GM19193 (cell line): ENCODE data around the gene ERFL.

Source experiments
- POLR2A ChIP-seq: IDR thresholded peaks from 4 replicates; pipeline ENCODE4 v1.6.1; 2011; ENCODE audit not compliant: insufficient read depth, insufficient read length; ENCODE audit errors: extremely low read depth

Gene ERFL

DNA sequence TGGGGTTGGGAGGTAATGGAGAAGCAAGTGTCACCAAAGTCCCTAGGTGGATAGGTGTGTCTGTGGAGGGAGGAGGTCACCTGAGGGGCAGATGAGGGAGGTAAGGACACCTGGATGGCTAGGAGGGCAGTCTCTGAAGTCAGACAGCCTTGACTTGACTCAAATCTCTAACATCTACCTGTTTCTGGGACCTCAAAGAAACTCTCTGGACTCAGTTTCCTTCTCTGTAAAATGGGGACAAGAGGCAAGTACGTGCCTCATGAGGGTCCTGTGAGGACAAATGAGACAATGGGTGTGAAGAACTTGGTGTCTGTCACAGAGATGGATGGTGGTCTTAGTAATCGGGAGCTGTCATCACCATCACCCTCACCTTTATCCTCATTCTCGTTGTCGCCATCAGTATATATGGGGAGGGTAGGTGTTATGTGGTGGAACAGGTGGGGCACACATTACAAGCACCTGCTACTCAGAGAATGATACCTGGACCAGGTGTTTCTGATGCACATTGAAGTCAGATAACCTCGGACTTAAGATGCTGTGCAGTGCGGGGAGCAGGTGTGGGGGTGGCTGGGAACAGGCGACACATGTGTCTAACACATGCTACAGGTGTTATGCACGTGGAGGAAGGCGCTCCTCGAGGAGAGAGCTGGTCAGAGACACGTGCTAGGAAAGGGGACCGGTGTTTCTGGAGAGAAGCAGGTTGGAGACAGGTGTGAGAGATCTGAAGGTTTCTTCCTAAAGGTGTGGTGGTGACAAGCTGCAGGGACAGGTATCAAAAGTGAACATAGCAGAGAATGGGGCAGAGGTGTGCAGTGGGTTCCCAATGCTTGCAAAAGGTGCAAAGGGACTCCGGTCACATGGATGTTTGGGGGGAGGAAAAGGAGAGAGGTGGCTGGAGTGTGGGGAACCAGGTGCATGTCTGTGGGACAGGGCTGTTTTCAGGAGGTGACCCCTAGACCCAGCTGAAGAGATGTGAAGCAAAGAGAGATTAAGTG, 3.8 kb downstream of the ERFL start:
- TF ChIP-seq POLR2A = no peak

DNA sequence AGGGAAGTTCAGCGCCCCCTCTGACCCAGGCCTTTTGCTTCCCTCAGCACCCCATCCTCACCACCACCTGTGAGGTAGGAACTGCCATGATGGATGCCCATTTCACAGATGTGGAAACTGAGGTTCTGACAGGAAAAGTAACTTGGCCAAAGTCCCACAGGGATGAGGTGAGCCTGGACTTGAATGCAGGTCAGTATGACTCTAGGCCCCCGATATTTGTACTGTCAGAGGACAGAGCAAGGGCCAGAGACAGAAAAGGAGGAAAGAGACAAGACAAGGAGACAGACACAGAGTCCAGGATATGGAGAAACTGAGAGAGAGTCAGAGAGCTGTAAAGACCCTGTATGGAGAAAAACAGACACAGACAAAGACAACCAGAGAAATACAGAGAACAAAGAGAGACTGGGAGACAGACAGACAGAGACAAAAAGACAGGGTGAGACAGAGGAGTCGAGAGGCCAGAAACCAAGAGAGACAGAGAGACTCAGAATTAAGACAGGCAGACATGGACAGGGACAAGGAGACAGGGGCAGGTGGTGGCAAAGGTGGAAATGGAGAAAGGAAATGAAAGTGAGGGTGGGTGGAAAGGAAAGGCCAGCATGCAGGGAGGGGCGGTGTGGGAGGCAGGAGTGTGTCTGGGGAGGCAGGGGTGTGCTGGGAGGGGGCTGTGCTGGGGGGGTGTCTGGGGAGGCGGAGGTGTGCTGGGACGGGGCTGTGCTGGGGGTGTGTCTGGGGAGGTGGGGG, 5.0 kb downstream of the ERFL start:
- no peak for TF ChIP-seq POLR2A

DNA sequence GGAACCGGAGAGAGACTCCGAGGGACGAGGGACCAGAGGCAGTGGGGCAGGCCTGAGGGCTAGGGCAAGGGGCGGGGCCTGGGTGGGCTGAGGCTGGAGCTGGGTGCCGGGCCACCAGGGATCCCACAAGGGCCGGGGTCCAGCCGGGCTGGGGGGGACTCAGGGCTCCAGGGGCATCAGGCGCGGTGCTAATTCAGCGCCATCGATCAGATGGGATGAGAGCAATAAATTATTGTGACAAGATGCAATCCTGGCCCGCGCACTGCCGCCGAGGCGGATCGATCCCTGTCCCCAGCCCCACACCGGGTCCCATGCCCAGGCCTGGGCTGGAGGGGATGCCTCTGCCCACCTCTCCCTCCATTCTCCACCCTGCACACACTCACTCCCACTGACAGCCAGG, 5.7 kb downstream of the ERFL start:
- no peak for TF ChIP-seq POLR2A

DNA sequence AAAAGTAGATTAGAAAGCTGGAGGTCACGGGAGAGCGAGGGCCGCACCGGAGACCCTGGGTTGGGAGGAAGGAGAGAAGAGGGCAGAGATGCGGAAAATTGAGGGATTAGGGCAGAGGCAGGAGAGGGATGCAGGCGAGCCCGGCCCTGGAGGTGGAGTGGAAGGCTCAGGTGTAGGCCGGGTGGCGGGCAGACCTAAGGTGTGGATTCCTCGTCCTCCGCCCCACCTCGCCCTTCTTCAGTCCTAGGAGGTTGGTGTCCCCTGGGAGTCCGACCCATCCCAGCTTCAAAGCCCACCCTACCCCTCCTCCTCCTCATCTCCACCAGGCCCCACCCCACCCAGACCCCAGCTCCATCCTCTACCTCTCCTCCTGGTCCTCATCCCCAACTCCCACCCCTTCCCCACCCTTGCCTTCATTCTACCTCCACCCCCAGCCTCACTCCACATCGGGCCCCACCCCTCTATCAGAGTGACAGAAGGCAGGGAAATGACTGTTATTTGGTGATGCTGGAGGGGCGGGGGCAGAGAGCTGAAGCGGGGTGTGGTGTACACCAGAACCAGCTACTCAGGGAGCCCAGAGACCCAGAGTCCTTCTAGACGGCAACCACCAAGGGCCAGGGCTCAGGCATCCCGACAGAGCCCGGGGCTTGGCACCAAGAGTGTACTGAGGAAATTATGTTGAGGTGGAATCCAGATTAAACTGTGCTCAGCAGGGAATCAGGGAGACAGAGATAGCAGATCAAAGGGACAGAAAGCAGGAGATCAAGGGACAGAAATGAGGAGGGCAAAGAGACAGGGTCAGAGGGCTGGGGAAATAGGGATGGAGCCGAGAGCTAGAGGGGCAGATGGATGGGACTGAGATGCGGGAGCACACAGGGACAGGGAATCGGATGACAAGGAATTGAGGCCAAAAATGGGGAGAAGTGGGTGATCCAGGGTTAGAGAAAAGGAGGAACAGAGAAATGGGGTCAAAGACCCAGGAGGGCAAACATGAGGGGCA, 6.4 kb downstream of the ERFL start:
- TF ChIP-seq POLR2A = no peak

DNA sequence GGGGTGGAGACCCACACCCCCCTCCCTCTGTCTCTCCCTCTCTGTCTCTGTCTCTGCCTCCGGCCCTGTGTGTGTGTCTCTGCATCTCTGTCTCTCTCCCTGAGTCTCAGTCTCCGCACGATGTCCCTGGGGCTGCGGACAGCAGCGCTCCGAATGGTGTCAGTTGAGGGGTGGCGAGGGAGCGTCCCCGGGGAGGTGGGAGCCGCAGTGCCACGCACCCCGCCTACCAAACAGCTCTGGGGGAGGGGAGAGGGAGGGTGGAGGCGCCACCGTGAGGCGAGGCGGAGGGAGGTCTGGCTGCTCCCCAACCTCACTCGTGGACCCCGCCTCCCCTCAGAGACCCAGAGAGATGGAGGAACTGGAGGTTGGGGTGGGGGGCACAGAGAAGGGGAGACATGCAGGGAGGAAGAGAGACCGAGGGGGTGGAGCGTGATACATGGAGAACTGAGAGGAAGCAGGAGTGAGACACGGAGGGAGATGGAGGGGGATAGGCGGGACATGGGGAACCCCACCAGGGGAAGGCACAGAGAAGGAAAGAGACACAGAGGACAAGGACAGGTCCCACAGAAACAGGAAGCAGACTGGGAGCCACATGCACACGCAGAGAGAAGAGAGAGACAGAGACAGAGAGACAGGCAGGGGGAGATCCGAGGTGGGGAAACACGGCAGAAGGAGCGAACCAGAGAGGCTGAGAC, 7.2 kb downstream of the ERFL start:
- no peak for TF ChIP-seq POLR2A

DNA sequence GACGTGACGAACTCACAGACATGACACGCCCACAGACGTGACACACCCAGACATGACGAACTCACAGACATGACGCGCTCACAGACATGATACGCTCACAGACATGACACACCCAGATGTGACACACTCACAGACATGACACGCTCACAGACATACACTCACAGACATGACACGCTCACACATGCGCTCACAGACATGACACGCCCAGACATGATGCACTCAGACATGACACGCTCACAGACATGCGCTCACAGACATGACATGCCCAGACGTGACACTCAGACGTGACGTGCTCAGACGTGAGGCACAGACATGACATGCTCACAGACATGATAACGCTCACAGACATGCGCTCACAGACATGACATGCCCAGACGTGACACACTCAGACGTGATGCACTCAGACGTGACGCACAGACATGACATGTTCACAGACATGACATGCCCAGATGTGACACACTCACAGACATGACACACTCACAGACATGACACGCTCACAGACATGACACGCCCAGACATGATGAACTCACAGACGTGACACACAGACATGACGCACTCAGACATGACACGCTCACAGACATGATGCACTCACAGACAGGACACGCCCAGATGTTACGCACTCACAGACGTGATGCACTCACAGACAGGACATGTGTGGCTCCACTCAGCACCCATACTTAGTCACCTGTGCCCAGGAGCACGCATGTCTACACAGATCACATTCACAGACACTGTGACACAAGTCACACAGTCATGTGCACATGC, 8.1 kb downstream of the ERFL start:
- TF ChIP-seq POLR2A = no peak

DNA sequence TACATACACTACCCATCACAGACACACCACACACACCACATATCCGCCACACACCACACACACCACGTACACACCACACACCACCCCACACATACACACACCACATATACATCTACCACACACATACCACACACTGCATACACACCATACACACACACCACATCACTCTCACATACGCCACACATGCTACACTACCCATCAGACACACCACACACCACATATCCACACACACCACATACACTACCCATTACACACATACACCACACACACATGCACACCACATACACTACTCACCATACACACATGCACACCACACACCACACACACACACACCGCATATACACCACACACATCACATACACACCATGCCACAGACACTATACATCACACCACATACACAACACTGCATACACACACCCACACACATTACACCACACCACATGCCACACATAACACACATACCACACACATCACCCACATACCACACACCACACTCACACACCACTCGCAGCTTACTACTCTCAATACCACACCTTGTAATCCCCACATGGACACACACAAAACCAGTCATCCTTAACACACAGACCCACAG, 9.5 kb downstream of the ERFL start:
- no peak for TF ChIP-seq POLR2A

DNA sequence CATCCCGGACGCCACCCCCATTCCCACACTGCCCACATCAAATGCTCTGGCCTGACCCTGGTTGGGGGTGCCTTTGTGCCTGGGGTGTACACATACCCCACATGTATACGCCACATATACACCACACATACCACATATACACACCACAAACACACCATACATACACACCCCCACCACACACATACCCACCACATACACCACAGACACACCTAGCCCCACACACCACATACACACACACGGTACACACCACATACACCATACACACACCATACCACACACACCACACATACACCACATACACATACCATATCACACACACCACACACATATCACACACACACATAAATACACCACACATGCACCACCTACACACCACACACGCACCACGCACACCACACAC, 10.2 kb downstream of the ERFL start:
- TF ChIP-seq POLR2A = no peak

DNA sequence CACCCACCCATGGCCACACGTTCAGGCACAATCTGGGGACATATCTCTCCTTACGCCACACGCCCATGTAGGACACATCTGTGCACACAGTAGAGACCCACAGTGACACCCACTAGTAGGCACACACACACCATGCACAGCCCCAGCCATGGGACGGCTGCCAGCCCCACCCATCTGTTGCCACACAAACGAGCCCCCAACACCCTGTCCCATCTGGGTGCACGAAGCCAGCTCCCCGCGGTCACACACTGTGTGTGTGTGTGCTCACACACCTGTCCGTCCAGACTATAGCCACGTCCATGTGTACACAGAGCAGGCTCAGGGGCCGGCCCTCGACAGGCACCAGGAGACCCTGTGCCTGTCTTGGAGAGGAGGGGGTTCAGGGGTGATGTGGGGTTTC, 10.6 kb downstream of the ERFL start:
- no peak for TF ChIP-seq POLR2A

DNA sequence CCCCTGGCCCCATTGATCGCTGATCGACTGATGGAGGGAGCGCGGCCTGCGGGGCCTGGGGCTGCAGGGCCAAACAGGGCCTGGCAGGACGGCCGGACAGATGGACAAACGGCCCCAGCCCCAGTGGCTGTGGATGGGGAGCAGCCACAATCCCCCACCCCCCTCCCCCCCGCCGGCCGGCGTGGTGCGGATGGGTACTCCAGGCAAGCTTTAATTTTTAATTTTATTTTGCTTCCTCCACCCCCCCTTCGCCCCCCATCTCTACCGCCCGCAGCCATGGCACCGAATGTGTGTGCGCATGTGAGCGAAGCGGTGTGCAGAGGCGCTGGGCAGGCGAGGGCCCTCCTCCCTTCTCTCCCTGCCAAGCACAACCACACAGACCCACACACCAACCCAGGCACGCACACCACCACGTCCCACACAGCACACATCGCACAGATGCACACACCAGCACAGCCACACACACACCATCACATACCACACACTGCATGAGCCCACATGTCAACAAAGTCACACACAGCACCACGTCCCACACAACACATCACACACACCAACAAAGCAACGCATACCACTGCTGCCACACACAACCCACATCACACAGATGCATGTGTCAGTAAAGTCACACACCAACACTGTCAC, 12.4 kb downstream of the ERFL start:
- no peak for TF ChIP-seq POLR2A

DNA sequence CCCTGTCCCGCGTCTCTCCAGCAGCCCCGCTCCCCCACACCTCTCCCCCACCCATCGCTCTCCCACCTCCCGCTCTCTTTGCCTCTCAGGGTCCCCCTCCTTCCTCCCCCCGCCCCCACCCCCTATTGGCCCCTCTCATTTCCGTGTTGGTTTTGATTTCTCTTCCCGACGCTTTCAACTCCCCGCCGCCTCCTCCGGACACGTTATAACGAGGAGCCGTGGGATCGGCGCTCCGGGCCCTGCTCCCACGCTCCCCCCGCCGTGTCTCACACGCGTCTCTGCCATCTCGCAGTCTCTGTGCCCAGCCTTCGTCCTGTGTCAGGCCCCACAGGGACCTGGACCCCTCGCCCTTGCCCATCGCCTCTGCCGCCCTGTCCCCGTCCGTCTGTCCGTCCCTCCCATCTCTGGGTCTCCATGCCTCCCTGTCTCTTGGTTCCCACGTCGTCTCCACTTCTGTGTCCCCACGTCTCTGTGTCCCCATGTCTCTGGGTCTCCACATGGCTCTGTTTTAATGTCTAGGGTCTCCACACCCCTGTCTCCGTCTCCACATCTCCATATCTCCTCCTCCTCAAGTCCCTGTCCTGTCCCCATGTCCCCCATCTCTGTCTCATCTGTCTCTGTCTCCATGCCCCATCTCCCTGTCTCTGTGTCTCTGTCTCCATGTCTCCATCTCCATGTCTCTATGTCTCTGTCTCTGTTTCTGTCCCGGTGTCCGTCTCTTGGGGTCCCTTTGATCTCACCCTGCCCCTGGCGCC, 13.1 kb downstream of the ERFL start:
- no peak for TF ChIP-seq POLR2A
